A673 (cell line): Measurements from ENCODE around the gene IQCN. TPM values are rescaled to one million over a fixed set of nuclear protein-coding genes. Genes with fewer than 3 reads are reported as not detected.
A peak's percentile ranks its signal among the peaks of the same experiment; 100 is the strongest.

Experiments
- BruUV-seq: library from RNA; stranded (reverse); fragments of 400-500 nt; replicated peaks from 2 replicates; lab custom pipeline; 2021; lab: Mats Ljungman, UMichigan
- CTCF ChIA-PET: fragments of 300-600 bp; sonication (Branson Sonifier 250); formaldehyde crosslinking; loops from one replicate; lab custom pipeline; 2022; ENCODE audit warnings: antibody characterized with exemption; lab: Charles Lee
- POLR2A ChIA-PET: fragments of 300-600 bp; sonication (Branson Sonifier 250); formaldehyde crosslinking; loops from one replicate; lab custom pipeline; 2022; ENCODE audit warnings: antibody characterized with exemption; ENCODE audit not compliant: low non-redundant PET; lab: Charles Lee
- DNase-seq: peaks from one replicate; pipeline ENCODE4 v3.0.0-alpha.2; 2015; ENCODE audit warnings: low spot score
- H3K27ac ChIP-seq: fragments of 200-600 bp; sonication (generic); 2 replicates; pipeline ENCODE4 v1.5.1; 2016; ENCODE audit warnings: mixed run types, low read depth, mild to moderate bottlenecking, mixed read lengths, antibody characterized with exemption, low read length; ENCODE audit not compliant: poor library complexity, severe bottlenecking
- H3K27me3 ChIP-seq: fragments of 200-600 bp; sonication (generic); replicated peaks from 2 replicates; pipeline ENCODE4 v1.6.1; 2017; ENCODE audit warnings: mixed run types, low read depth, mild to moderate bottlenecking, mixed read lengths, antibody characterized with exemption, low read length; ENCODE audit not compliant: insufficient read depth, poor library complexity
- H3K36me3 ChIP-seq: fragments of 200-600 bp; sonication (generic); 2 replicates; pipeline ENCODE4 v1.6.1; 2016; ENCODE audit warnings: mixed run types, mild to moderate bottlenecking, mixed read lengths, antibody characterized with exemption, low read length; ENCODE audit not compliant: insufficient read depth, poor library complexity, severe bottlenecking
- H3K4me1 ChIP-seq: fragments of 200-600 bp; sonication (generic); 2 replicates; pipeline ENCODE4 v1.6.1; 2017; ENCODE audit warnings: mixed run types, mild to moderate bottlenecking, mixed read lengths, antibody characterized with exemption, low read length; ENCODE audit not compliant: insufficient read depth, poor library complexity, severe bottlenecking
- H3K4me3 ChIP-seq: fragments of 200-600 bp; sonication (generic); 2 replicates; pipeline ENCODE4 v1.5.1; 2016; ENCODE audit warnings: low read depth, mixed run types, mild to moderate bottlenecking, mixed read lengths, low read length; ENCODE audit not compliant: poor library complexity, severe bottlenecking
- H3K9me3 ChIP-seq: fragments of 200-600 bp; sonication (generic); 2 replicates; pipeline ENCODE4 v1.6.1; 2016; ENCODE audit warnings: mixed run types, low read depth, mild to moderate bottlenecking, mixed read lengths, antibody characterized with exemption, low read length; ENCODE audit not compliant: poor library complexity, severe bottlenecking
- CTCF ChIP-seq: fragments of 300-800, 200-600 bp; sonication (generic); conservative IDR thresholded peaks from 2 replicates; pipeline ENCODE4 v1.5.1; 2017; ENCODE audit warnings: low read depth, mild to moderate bottlenecking, antibody characterized with exemption, low read length, moderate library complexity, mixed read lengths
- EZH2 ChIP-seq: fragments of 200-600 bp; sonication (generic); IDR thresholded peaks from 2 replicates; pipeline ENCODE4 v1.6.1; 2017; ENCODE audit warnings: borderline replicate concordance, low read depth, mild to moderate bottlenecking, mixed read lengths, antibody characterized with exemption, low read length; ENCODE audit not compliant: poor library complexity, severe bottlenecking
- intact Hi-C: fragments of 100-400 bp; cut with micrococcal nuclease; formaldehyde crosslinking; loops from one replicate; pipeline ENCODE4 v1.10.0; 2022; ENCODE audit not compliant: unreplicated experiment
- total RNA-seq: library from RNA; stranded (reverse); gene quantifications from 2 replicates; pipeline ENCODE4 v1.2.3, GENCODE V29; 2021

The IQCN gene
- total RNA-seq, 1 experiment from 2014 or later = 10.2 TPM

- Histone ChIP-seq H3K27me3 (peaks cover 6% of the 10 kb centered on the region), H3K27ac (no peak overlapping the region), H3K4me3 (no peak overlapping the region), H3K36me3 (no peaks in the 10 kb centered on the region), H3K9me3 (no peaks in the 10 kb centered on the region), H3K4me1 (no peaks in the 10 kb centered on the region)
- DNase-seq = no peak
- no TSS peak for BruUV-seq
- ChIA-PET POLR2A (no interaction called here), CTCF (interaction anchor here (0.5 to 2.1 kb wide), 5 partner anchors 27 to 73 kb away, joined by 3 to 45 read pairs (median 5); partner anchors contain the start of gene MPV17L2)
- intact Hi-C loops = loop anchor here (2.0 to 5.0 kb wide), 2 partner anchors 44 to 246 kb away; partner anchors contain the start of gene ARRDC2
- no peak for TF ChIP-seq EZH2
- no peak for TF ChIP-seq CTCF
Measured at GRCh38 chr19:18253130-18253529, 21.1 kb downstream of the IQCN start.

- intact Hi-C loops = loop anchor here (2.0 to 5.0 kb wide), 2 partner anchors 44 to 245 kb away; partner anchors contain the start of gene ARRDC2
- TF ChIP-seq CTCF = no peak
- TF ChIP-seq EZH2 = no peak
- POLR2A ChIA-PET = no interaction called here
Measured at GRCh38 chr19:18252370-18252717, 21.9 kb downstream of the IQCN start.

GRCh38 chr19:18251587-18252369 is 22.5 kb downstream of the IQCN start:
- no peaks in the 10 kb centered on the region for H3K4me1 ChIP-seq
- H3K27me3 ChIP-seq = peaks cover 6% of the 10 kb centered on the region
- ChIA-PET CTCF (interaction anchor here (0.6 to 2.1 kb wide), 15 partner anchors 11 to 848 kb away, joined by 3 to 45 read pairs (median 5); partner anchors contain the start of genes MPV17L2 and RAB3A), POLR2A (no interaction called here)
- DNase-seq = peak; percentile 80
- H3K27ac ChIP-seq = no peak overlapping the region
- intact Hi-C loops = loop anchor here (2.0 to 5.0 kb wide), 3 partner anchors 43 to 244 kb away; partner anchors contain the start of gene ARRDC2
- no peak overlapping the region for H3K4me3 ChIP-seq
- no peaks in the 10 kb centered on the region for H3K9me3 ChIP-seq
- TF ChIP-seq EZH2 (no peak), CTCF (peak; percentile 98)
- no TSS peak for BruUV-seq
- H3K36me3 ChIP-seq = no peaks in the 10 kb centered on the region

More at GRCh38 chr19:18252370-18252717, 21.9 kb downstream of the IQCN start:
- CTCF ChIA-PET = interaction anchor here (0.6 to 2.1 kb wide), 11 partner anchors 22 to 849 kb away, joined by 3 to 45 read pairs (median 5); partner anchors contain the start of genes MPV17L2 and RAB3A
- no peak for DNase-seq
- H3K27me3 ChIP-seq = peaks cover 6% of the 10 kb centered on the region
- no peaks in the 10 kb centered on the region for H3K4me1 ChIP-seq
- no peaks in the 10 kb centered on the region for H3K9me3 ChIP-seq
- no peak overlapping the region for H3K27ac ChIP-seq
- BruUV-seq = no TSS peak
- no peaks in the 10 kb centered on the region for H3K36me3 ChIP-seq
- no peak overlapping the region for H3K4me3 ChIP-seq
